Pancreas (tissue), 10 donors: ENCODE data around the gene ARHGAP26. TPM values are rescaled to one million over a fixed set of nuclear protein-coding genes. Genes with fewer than 3 reads are reported as not detected.
A peak's percentile ranks its signal among the peaks of the same experiment; 100 is the strongest.

Experiments used
- ATAC-seq, 4 donors: fragments of 200-7000 bp; cut with Tn5 transposase; one replicate each; pipeline versions ENCODE4 v1.8.0 to v1.9.1; 2020; ENCODE audit warnings: mild to moderate bottlenecking in 4 of 4, moderate library complexity in 4 of 4
- DNase-seq, 6 donors: peaks; one replicate each; pipeline ENCODE4 v3.0.0-alpha.2; 2020
- FAIRE-seq: peaks from 2 replicates; lab custom pipeline; 2012; peaks lifted over from hg19 to GRCh38; lab: Jason Lieb, UNC
- H3K27ac ChIP-seq, 4 donors: fragments of 200-600 bp; sonication (generic); 1 replicate in 3 of 4; 2 replicates in 1 of 4; pipeline versions ENCODE4 v1.5.0 to v1.8.0; 2020
- H3K27me3 ChIP-seq, 4 donors: fragments of 200-600 bp; one replicate each; pipeline ENCODE4 v1.8.0; 2021
- H3K36me3 ChIP-seq, 3 donors: fragments of 200-600 bp; sonication (generic) in 1 of 3; one replicate each; pipeline versions ENCODE4 v1.5.0 to v1.8.0; 2020 to 2021
- H3K4me1 ChIP-seq, 3 donors: fragments of 200-600 bp; one replicate each; pipeline ENCODE4 v1.8.0; 2021
- H3K4me3 ChIP-seq, 4 donors: fragments of 200-600 bp; sonication (generic) in 2 of 4; one replicate each; pipeline versions ENCODE4 v1.5.0 to v1.8.0; 2020 to 2021
- H3K9me3 ChIP-seq, 4 donors: fragments of 200-600 bp; one replicate each; pipeline ENCODE4 v1.8.0; 2021
- CTCF ChIP-seq, 4 donors: fragments of 200-600 bp; sonication (generic) in 3 of 4; IDR thresholded peaks; one replicate each; pipeline versions ENCODE4 v1.5.0 to v1.8.0; 2021; ENCODE audit warnings: antibody characterized with exemption in 4 of 4
- WGBS, 2 donors: extraction: QIAGEN DNeasy Blood & Tissue Kit; methylation state at CpG; one replicate each; pipeline ENCODE4 v1.1.7; 2013; 5-methylcytosine and 5-hydroxymethylcytosine counted together
- intact Hi-C, 3 donors: fragments of 100-400 bp; cut with DNase I; formaldehyde crosslinking; loops; one replicate each; pipeline versions ENCODE4 v1.11.1 to v1.14.2; 2022
- polyA plus RNA-seq, 2 donors: library from polyadenylated mRNA; stranded (reverse); fragments of 200-250 nt; gene quantifications; one replicate each; pipeline ENCODE4 v1.2.3, GENCODE V29; 2013
- total RNA-seq, 6 donors: library from RNA; stranded (reverse); fragmentation: NEBNext Ultra II Directional in 4 of 6; extraction: Animal tissue kit (Norgen Biotek cat#: 25700) in 4 of 6; gene quantifications; one replicate each; pipeline versions ENCODE4 v1.2.1 to v1.2.4, GENCODE V29; 2021 to 2023
- donor health status: healthy with polysubstance abuse.
- donor health status: DM: no; HTN: no; CAD: no; lungs with moderate emphysema.
- donor health status: DM: no; HTN: no; CAD: no.
- donor health status: control.
- donor health status: control.
- donor health status: Bipolar disorder and iron deficiency.
- donor health status: DM: yes; HTN: yes; CAD: no.
- donor health status: DM: no; HTN: no; CAD: no.
- donor health status: DM: no; HTN: no; CAD: no.
- donor health status: DM: yes; HTN: yes; CAD: no.

Gene ARHGAP26
- total and polyA plus RNA-seq, 8 donors: 3.0 to 28.1 (median 10.3) TPM

- H3K4me3 ChIP-seq: no peak overlapping the region
- peak overlapping the region in 1 of 4 donors; percentile 50 for H3K27ac ChIP-seq
- WGBS, 2 donors: 83 to 88% methylated on average over 2 of the region's 2 CpGs
- ATAC-seq (no peak), FAIRE-seq (no peak), DNase-seq (no peak)
- H3K36me3 ChIP-seq: no peaks in the 10 kb centered on the region
- no peaks in the 10 kb centered on the region for H3K4me1 ChIP-seq
- no peaks in the 10 kb centered on the region for H3K27me3 ChIP-seq
- no peak for TF ChIP-seq CTCF (IDR thresholded peaks at IDR 0.05)
- no peaks in the 10 kb centered on the region for H3K9me3 ChIP-seq
- intact Hi-C loops: no loop called here
Observed at GRCh38 chr5:143244990-143245389, 474.8 kb downstream of the ARHGAP26 start.

- Histone ChIP-seq H3K4me1 (no peaks in the 10 kb centered on the region), H3K9me3 (no peaks in the 10 kb centered on the region), H3K36me3 (no peaks in the 10 kb centered on the region), H3K4me3 (no peak overlapping the region), H3K27ac (no peak overlapping the region), H3K27me3 (no peaks in the 10 kb centered on the region)
- 89 to 96% methylated on average over 11 of the region's 11 CpGs for WGBS, 2 donors
- DNase-seq (no peak), ATAC-seq (peak in 1 of 4 donors; percentile 29), FAIRE-seq (no peak)
- no peak for TF ChIP-seq CTCF (IDR thresholded peaks at IDR 0.05)
- intact Hi-C loops: no loop called here
Observed at GRCh38 chr5:143245929-143246561, 475.9 kb downstream of the ARHGAP26 start.

GRCh38 chr5:143247134-143247815 lies 477.1 kb downstream of the ARHGAP26 start:
- no peak overlapping the region for H3K27ac ChIP-seq
- no peaks in the 10 kb centered on the region for H3K9me3 ChIP-seq

GRCh38 chr5:143248391-143248790 lies 478.2 kb downstream of the ARHGAP26 start:
- FAIRE-seq: no peak
- DNase-seq: no peak
- TF ChIP-seq CTCF (IDR thresholded peaks at IDR 0.05): no peak
- WGBS, 2 donors: 65 to 76% methylated on average over 3 of the region's 3 CpGs
- H3K27me3 ChIP-seq: no peaks in the 10 kb centered on the region
- ATAC-seq: no peak
- intact Hi-C loops: no loop called here
- H3K36me3 ChIP-seq: no peaks in the 10 kb centered on the region
- no peak overlapping the region for H3K27ac ChIP-seq
- H3K9me3 ChIP-seq: no peaks in the 10 kb centered on the region
- H3K4me3 ChIP-seq: no peak overlapping the region
- H3K4me1 ChIP-seq: no peaks in the 10 kb centered on the region

More at GRCh38 chr5:143247134-143247815, 477.1 kb downstream of the ARHGAP26 start:
- 60 to 73% methylated on average over 1 of the region's 1 CpG for WGBS, 2 donors
- Histone ChIP-seq H3K27me3 (no peaks in the 10 kb centered on the region), H3K4me1 (no peaks in the 10 kb centered on the region), H3K4me3 (no peak overlapping the region), H3K36me3 (no peaks in the 10 kb centered on the region)
- intact Hi-C loops: no loop called here
- DNase-seq: no peak
- FAIRE-seq: no peak
- ATAC-seq: no peak
- no peak for TF ChIP-seq CTCF (IDR thresholded peaks at IDR 0.05)
